Type B pancreatic cell (in vitro differentiated cells): ENCODE measurements around the gene MCUB. TPM values are rescaled to one million over a fixed set of nuclear protein-coding genes. Genes with fewer than 3 reads are reported as not detected.
"Not testable (repeated sequence)": the region's sequence is repeated elsewhere in the genome, so short reads cannot be mapped to it uniquely, and the experiment has no call there.

Experiments
- DNase-seq: peaks from one replicate; pipeline ENCODE4 v3.0.0; 2021; ENCODE audit warnings: mixed read lengths; ENCODE audit not compliant: unreplicated experiment; ENCODE audit errors: extremely low spot score
- H3K27ac Mint-ChIP-seq: 2 replicates; pipeline ENCODE4 v1.8.0; 2021; ENCODE audit warnings: mild to moderate bottlenecking, mixed read lengths
- H3K27me3 Mint-ChIP-seq: 2 replicates; pipeline ENCODE4 v1.8.0; 2021; ENCODE audit warnings: mixed read lengths
- H3K36me3 Mint-ChIP-seq: 2 replicates; pipeline ENCODE4 v1.8.0; 2021; ENCODE audit warnings: mixed read lengths
- H3K4me1 Mint-ChIP-seq: one replicate; pipeline ENCODE4 v1.8.0; 2021; ENCODE audit warnings: mixed read lengths; ENCODE audit not compliant: unreplicated experiment
- H3K4me3 Mint-ChIP-seq: 2 replicates; pipeline ENCODE4 v1.8.0; 2021; ENCODE audit warnings: mild to moderate bottlenecking, mixed read lengths
- H3K9me3 Mint-ChIP-seq: 2 replicates; pipeline ENCODE4 v1.8.0; 2021; ENCODE audit warnings: mixed read lengths
- total RNA-seq: library from RNA; stranded (reverse); gene quantifications from 2 replicates; pipeline ENCODE4 v1.2.1, GENCODE V29; 2021; ENCODE audit warnings: low replicate concordance
- TF ChIP-seq, protein P1 (sequence below): fragments of 200-600 bp; sonication (generic); conservative IDR thresholded peaks from 2 replicates; pipeline ENCODE4 v1.5.0; 2021; ENCODE audit warnings: antibody characterized with exemption, mild to moderate bottlenecking

Gene MCUB
- total RNA-seq, 1 donor from 2014 or later, result 10.1 TPM

DNA sequence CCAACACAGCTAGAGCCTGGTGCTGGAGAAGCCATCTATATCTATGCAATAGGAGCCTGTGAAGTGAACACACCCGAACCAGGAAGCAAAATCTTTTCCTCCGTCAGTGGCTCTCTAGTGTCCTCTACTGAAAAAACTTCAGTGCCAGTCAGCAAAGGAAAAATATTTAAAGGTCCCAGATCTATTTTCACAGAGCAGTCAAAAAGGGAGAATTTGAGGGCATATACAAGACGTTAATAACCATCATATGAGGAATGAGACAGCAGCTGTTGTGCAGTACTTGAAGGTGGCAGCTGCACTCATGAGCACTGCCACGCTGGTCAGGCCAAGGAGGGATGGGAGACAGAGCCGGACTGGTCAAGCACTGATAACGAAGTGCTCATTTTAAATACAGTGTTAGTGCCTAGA is 14.4 kb downstream of the MCUB start:
- no peaks in the 10 kb centered on the region for H3K36me3 Mint-ChIP-seq

DNA sequence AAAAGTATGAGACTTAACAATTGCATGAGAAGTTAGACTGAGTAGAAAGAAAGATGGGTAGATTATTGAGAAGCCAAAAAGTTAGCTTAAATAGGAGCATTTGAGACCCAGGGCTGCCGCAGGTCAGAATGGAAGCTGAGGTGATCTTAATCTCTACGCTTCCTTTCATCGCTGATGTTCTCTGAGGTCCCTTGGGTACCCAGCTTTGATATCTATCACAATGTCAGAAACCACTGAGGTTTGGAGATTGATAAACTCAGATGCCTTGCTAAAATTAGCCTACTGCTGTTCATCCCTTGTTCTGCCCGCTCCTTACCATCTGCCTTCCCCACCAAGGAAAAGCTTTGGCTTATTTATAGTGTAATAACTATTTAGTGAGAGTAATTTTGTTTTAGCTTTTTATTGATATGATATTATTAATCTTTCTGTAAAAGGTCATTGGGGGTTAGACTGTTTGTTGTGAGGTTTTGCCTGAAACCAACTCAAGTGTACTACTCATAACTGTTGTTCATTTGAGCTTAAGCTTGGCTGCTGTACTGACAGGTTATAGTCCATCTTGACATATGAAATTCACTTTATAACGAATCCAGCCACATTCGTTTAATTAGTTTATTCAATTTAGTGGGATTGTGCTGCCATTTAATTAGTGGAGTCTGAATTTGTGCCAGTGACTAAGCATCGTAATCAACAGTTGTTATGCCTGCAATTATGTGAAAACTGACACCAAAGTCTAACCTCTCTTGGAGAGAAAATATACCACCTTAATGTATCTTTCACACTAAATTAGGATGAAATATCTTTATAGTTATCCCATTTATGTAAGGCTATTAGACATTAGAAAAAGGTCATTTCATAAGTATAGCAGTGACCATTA is 15.1 kb downstream of the MCUB start:
- Mint-ChIP-seq H3K27ac (no peak overlapping the region), H3K9me3 (no peaks in the 10 kb centered on the region), H3K4me3 (no peak overlapping the region), H3K27me3 (no peaks in the 10 kb centered on the region), H3K36me3 (no peaks in the 10 kb centered on the region), H3K4me1 (peaks cover 5% of the 10 kb centered on the region)
- no peak for DNase-seq
- TF ChIP-seq, protein P1, sequence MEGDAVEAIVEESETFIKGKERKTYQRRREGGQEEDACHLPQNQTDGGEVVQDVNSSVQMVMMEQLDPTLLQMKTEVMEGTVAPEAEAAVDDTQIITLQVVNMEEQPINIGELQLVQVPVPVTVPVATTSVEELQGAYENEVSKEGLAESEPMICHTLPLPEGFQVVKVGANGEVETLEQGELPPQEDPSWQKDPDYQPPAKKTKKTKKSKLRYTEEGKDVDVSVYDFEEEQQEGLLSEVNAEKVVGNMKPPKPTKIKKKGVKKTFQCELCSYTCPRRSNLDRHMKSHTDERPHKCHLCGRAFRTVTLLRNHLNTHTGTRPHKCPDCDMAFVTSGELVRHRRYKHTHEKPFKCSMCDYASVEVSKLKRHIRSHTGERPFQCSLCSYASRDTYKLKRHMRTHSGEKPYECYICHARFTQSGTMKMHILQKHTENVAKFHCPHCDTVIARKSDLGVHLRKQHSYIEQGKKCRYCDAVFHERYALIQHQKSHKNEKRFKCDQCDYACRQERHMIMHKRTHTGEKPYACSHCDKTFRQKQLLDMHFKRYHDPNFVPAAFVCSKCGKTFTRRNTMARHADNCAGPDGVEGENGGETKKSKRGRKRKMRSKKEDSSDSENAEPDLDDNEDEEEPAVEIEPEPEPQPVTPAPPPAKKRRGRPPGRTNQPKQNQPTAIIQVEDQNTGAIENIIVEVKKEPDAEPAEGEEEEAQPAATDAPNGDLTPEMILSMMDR, result no peak

More for the DNA sequence above, 14.4 kb downstream of the MCUB start:
- H3K27ac Mint-ChIP-seq, result peak overlapping the region; percentile 40
- DNase-seq, result no peak
- no peaks in the 10 kb centered on the region for H3K9me3 Mint-ChIP-seq
- H3K4me3 Mint-ChIP-seq, result no peak overlapping the region
- peaks cover 5% of the 10 kb centered on the region for H3K4me1 Mint-ChIP-seq
- TF ChIP-seq, protein P1, result no peak
- no peaks in the 10 kb centered on the region for H3K27me3 Mint-ChIP-seq

DNA sequence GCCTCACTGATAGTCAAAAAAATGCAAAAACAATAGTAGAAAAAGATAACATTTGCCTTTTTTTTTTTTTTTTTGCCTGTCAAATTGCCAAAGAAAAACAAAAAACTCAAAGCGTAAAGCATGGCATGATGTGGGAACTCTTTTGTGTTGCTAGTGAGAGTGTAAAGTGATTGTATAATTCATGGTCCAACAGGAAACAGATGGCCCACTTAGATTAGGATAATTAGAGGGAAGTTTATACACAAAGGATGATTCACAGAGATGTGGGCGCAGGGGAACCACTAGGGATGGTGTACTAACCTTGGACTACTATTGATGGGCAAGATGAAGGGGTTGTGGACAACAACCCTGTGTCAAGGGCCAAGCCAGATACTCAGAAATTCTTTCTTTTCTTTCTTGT is 16.4 kb downstream of the MCUB start:
- H3K4me3 Mint-ChIP-seq, result no peak overlapping the region
- H3K27me3 Mint-ChIP-seq, result no peaks in the 10 kb centered on the region
- peak overlapping the region; percentile 49 for H3K27ac Mint-ChIP-seq
- no peaks in the 10 kb centered on the region for H3K36me3 Mint-ChIP-seq
- TF ChIP-seq, protein P1, result no peak
- peaks cover 5% of the 10 kb centered on the region for H3K4me1 Mint-ChIP-seq
- H3K9me3 Mint-ChIP-seq, result no peaks in the 10 kb centered on the region
- no peak for DNase-seq

DNA sequence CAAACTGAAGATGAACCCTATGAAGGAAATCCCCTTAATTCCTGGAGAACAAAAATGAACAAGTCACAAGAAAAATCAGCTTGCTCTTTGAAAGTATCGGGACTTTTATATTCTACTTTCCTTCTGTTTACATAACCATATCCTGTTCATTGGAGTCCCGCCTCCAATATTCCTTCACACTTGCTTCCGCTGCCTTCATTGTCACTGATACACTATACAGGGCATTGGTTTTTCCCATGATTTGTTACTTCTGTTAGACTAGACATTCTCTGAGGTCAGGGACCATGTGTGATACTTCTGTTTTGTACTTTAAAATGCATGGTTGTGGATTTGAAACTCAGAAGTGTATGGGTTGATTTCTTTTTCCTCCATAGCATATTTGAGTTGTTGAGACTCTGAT is 18.8 kb downstream of the MCUB start:
- Mint-ChIP-seq H3K4me1 (peaks cover 5% of the 10 kb centered on the region), H3K27ac (no peak overlapping the region), H3K9me3 (no peaks in the 10 kb centered on the region), H3K4me3 (no peak overlapping the region), H3K27me3 (no peaks in the 10 kb centered on the region), H3K36me3 (no peaks in the 10 kb centered on the region)
- no peak for DNase-seq
- TF ChIP-seq, protein P1, result no peak

DNA sequence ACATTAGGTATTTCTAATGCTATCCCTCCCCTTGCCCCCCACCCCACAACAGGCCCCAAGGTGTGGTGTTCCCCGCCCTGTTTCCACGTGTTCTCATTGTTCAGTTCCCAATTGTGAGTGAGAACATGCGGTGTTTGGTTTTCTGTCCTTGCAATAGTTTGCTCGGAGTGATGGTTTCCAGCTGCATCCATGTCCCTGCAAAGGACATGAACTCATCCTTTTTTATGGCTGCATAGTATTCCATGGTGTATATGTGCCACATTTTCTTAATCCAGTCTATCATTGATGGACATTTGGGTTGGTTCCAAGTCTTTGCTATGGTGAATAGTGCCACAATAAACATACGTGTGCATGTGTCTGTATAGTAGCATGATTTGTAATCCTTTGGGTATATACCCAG is 20.0 kb downstream of the MCUB start:
- DNase-seq, H3K4me1 Mint-ChIP-seq, H3K4me3 Mint-ChIP-seq, H3K27ac Mint-ChIP-seq, H3K36me3 Mint-ChIP-seq, H3K9me3 Mint-ChIP-seq, H3K27me3 Mint-ChIP-seq: not testable (repeated sequence)

DNA sequence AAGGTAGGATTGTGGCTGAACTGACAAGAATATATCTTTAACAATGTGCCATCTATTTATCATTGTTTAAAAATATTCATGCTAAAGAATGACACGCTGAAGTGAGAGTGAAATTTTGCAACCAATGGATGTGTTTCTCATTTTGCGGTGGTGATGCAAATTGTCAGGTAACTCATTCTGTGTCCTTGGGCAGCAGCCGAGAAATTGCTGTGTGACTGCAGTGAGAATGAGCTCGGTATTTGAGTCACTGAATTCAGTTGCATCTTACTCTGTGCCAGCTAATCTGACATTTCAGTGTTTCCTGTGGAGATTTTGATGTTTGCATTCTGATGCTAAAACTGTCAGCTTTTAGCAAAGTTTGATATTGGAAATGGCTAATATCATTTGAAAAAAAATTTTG is 28.1 kb downstream of the MCUB start:
- Mint-ChIP-seq H3K27me3 (no peaks in the 10 kb centered on the region), H3K9me3 (peaks cover 3% of the 10 kb centered on the region), H3K4me3 (no peak overlapping the region), H3K36me3 (no peaks in the 10 kb centered on the region), H3K27ac (no peak overlapping the region), H3K4me1 (peaks cover 5% of the 10 kb centered on the region)
- TF ChIP-seq, protein P1, result no peak
- no peak for DNase-seq
